OCI-LY7 (cell line): ENCODE data around the gene BAIAP2. TPM values are rescaled to one million over a fixed set of nuclear protein-coding genes. Genes with fewer than 3 reads are reported as not detected.

Experiments
- BruUV-seq: library from RNA; stranded (reverse); fragments of 400-500 nt; replicated peaks from 2 replicates; lab custom pipeline; 2021; lab: Mats Ljungman, UMichigan
- CTCF ChIA-PET: fragments of 300-600 bp; sonication (Branson Sonifier 250); formaldehyde crosslinking; loops from one replicate; lab custom pipeline; 2022; ENCODE audit warnings: antibody characterized with exemption; ENCODE audit not compliant: unreplicated experiment; lab: Charles Lee
- POLR2A ChIA-PET: fragments of 300-600 bp; sonication (Branson Sonifier 250); formaldehyde crosslinking; loops from one replicate; lab custom pipeline; 2022; ENCODE audit warnings: antibody characterized with exemption; lab: Charles Lee
- DNase-seq: peaks from one replicate; pipeline ENCODE4 v3.0.0-alpha.2; 2015; ENCODE audit warnings: low spot score
- H2AFZ ChIP-seq: fragments of 200-600 bp; sonication (generic), shearing (Covaris generic); 2 replicates; pipeline ENCODE4 v1.6.1; 2014; ENCODE audit warnings: mild to moderate bottlenecking, antibody characterized with exemption, low read length, moderate library complexity
- H3K27ac ChIP-seq: fragments of 200-600 bp; sonication (generic); 2 replicates; pipeline ENCODE4 v1.5.1; 2014; ENCODE audit warnings: mixed run types, low read depth, mild to moderate bottlenecking, moderate library complexity, low read length, inconsistent platforms; ENCODE audit not compliant: poor library complexity, severe bottlenecking
- H3K36me3 ChIP-seq: fragments of 200-600 bp; sonication (generic); 2 replicates; pipeline ENCODE4 v1.6.1; 2014; ENCODE audit warnings: mild to moderate bottlenecking, antibody characterized with exemption, low read length, moderate library complexity, mixed read lengths; ENCODE audit not compliant: insufficient read depth
- H3K4me1 ChIP-seq: fragments of 200-600 bp; sonication (generic); 2 replicates; pipeline ENCODE4 v1.5.1; 2014; ENCODE audit warnings: mild to moderate bottlenecking, low read length; ENCODE audit not compliant: insufficient read depth, poor library complexity, severe bottlenecking
- H3K4me2 ChIP-seq: fragments of 200-600 bp; sonication (generic); 2 replicates; pipeline ENCODE4 v1.6.1; 2014; ENCODE audit warnings: mild to moderate bottlenecking, low read length
- H3K4me3 ChIP-seq: fragments of 200-600 bp; sonication (generic); 2 replicates; pipeline ENCODE4 v1.5.1; 2014; ENCODE audit warnings: mild to moderate bottlenecking, low read depth, low read length; ENCODE audit not compliant: poor library complexity, severe bottlenecking
- H3K79me2 ChIP-seq: fragments of 200-600 bp; sonication (generic); 2 replicates; pipeline ENCODE4 v1.6.1; 2016; ENCODE audit warnings: low read depth, mild to moderate bottlenecking, low read length, moderate library complexity, mixed read lengths; ENCODE audit not compliant: insufficient read depth
- H3K9me2 ChIP-seq: fragments of 200-600 bp; sonication (generic); 2 replicates; pipeline ENCODE4 v1.6.1; 2016; ENCODE audit warnings: mild to moderate bottlenecking, low read length, mixed read lengths; ENCODE audit not compliant: insufficient read depth
- H3K9me3 ChIP-seq: fragments of 200-600 bp; sonication (generic); 2 replicates; pipeline ENCODE4 v1.6.1; 2014; ENCODE audit warnings: mild to moderate bottlenecking, mixed run types, low read length, mixed read lengths
- H4K20me1 ChIP-seq: fragments of 200-600 bp; sonication (generic); 2 replicates; pipeline ENCODE4 v1.6.1; 2014; ENCODE audit warnings: mild to moderate bottlenecking, antibody characterized with exemption, low read length, moderate library complexity, mixed read lengths; ENCODE audit not compliant: insufficient read depth
- CTCF ChIP-seq: fragments of 200-600 bp; sonication (generic); conservative IDR thresholded peaks from 2 replicates; pipeline ENCODE4 v1.5.1; 2014; ENCODE audit warnings: mild to moderate bottlenecking, antibody characterized with exemption, low read length, moderate library complexity, mixed read lengths
- EZH2phosphoT487 ChIP-seq: fragments of 200-600 bp; sonication (generic); IDR thresholded peaks from 2 replicates; pipeline ENCODE4 v1.6.1; 2018; ENCODE audit warnings: low read depth, borderline replicate concordance, mild to moderate bottlenecking, mixed run types, antibody characterized with exemption, low read length, moderate library complexity, mixed read lengths
- intact Hi-C: fragments of 100-400 bp; cut with micrococcal nuclease; formaldehyde crosslinking; loops from one replicate; pipeline ENCODE4 v1.10.0; 2022; ENCODE audit not compliant: unreplicated experiment
- total RNA-seq, 2 experiments: library from RNA; depleted of rRNA in 1 of 2; stranded (reverse); fragments of >200 nt in 1 of 2; shearing (Covaris generic) in 1 of 2; gene quantifications; 2 replicates each; pipeline ENCODE4 v1.2.3, GENCODE V29; 2014 to 2022

The BAIAP2 gene
- total RNA-seq, 2 experiments from 2014 or later: 2.1 to 2.3 TPM

GRCh38 chr17:81123052-81124048, 88.4 kb downstream of the BAIAP2 start:
- BruUV-seq: no TSS peak
- intact Hi-C loops: no loop called here
- TF ChIP-seq CTCF: no peak
- ChIA-PET POLR2A (no interaction called here), CTCF (no interaction called here)
- Histone ChIP-seq H3K9me2 (no peaks in the 10 kb centered on the region), H3K4me3 (no peak overlapping the region), H3K36me3 (no peaks in the 10 kb centered on the region), H3K9me3 (no peaks in the 10 kb centered on the region), H3K27ac (no peak overlapping the region), H3K4me1 (no peaks in the 10 kb centered on the region), H3K4me2 (no peak overlapping the region), H3K79me2 (no peaks in the 10 kb centered on the region), H4K20me1 (no peaks in the 10 kb centered on the region; the same call in 1 of the 2 replicates), H2AFZ (no peak overlapping the region)
- no peak for DNase-seq

DNA sequence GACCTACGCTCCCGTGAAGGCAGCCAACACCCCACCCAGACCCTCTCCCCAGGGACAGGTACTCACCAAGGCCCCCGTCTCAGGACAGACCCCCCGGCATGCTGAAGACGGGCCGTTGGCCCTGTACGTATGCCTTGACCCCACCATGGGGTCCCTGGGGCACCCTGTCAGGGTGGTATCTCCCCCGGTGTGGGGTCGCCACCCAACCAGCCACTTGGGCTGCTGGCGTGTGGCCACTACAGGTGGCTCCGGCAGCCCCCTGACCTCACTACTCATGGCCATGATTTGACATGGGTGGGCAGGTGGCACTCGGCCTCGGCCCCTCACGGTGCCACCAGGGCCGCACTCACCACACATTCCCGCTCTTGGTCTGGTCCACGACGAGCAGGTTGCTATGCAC, 89.4 kb downstream of the BAIAP2 start:
- Histone ChIP-seq H3K27ac (no peak overlapping the region), H3K9me3 (no peaks in the 10 kb centered on the region), H3K79me2 (no peaks in the 10 kb centered on the region), H3K36me3 (no peaks in the 10 kb centered on the region), H3K4me2 (no peak overlapping the region), H3K4me1 (no peaks in the 10 kb centered on the region), H4K20me1 (no peaks in the 10 kb centered on the region; the same call in 1 of the 2 replicates), H2AFZ (no peak overlapping the region), H3K4me3 (no peak overlapping the region), H3K9me2 (no peaks in the 10 kb centered on the region)
- no peak for DNase-seq
- no peak for TF ChIP-seq EZH2phosphoT487
- no peak for TF ChIP-seq CTCF
- POLR2A ChIA-PET: no interaction called here
- BruUV-seq: no TSS peak
- CTCF ChIA-PET: no interaction called here
- intact Hi-C loops: no loop called here

DNA sequence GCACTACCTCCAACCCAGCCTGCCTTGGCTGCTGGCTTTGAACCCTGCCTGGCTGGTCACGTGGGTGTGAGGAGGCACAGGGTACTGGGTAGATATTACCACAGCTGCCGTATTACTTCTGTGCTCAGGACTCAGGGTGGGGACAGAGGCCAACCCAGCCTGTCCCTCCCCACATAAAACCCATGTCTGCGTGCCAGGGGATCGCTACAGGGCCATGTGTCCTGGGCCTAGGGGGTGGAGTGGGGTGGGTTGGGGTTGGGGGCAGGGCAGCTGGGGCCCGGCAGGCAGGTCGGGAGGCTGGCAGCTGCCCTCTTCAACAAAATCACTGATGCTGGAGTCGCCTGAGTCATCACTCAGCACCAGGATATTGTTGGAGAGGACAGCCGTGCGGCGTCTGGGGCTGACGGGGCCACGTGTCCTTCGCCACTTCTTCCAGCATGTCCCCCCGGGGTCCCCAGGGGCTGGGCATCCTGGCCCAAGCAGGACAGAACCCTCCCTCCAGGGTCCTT, 90.7 kb downstream of the BAIAP2 start:
- Histone ChIP-seq H3K9me3 (no peaks in the 10 kb centered on the region), H3K79me2 (no peaks in the 10 kb centered on the region), H3K4me1 (no peaks in the 10 kb centered on the region), H3K4me2 (no peak overlapping the region), H4K20me1 (no peaks in the 10 kb centered on the region; the same call in 1 of the 2 replicates), H2AFZ (no peak overlapping the region), H3K9me2 (no peaks in the 10 kb centered on the region), H3K4me3 (no peak overlapping the region), H3K36me3 (no peaks in the 10 kb centered on the region), H3K27ac (no peak overlapping the region)
- DNase-seq: no peak
- TF ChIP-seq CTCF: no peak
- TF ChIP-seq EZH2phosphoT487: no peak
- BruUV-seq: no TSS peak
- intact Hi-C loops: no loop called here
- CTCF ChIA-PET: no interaction called here
- POLR2A ChIA-PET: no interaction called here
